ENCODE measurements around the gene SLC46A3. TPM values are rescaled to one million over a fixed set of nuclear protein-coding genes. Genes with fewer than 3 reads are reported as not detected.

The SLC46A3 gene
- total RNA-seq, 6 experiments from 2014 or later: 2.2 to 4.3 (median 2.8) TPM

DNA sequence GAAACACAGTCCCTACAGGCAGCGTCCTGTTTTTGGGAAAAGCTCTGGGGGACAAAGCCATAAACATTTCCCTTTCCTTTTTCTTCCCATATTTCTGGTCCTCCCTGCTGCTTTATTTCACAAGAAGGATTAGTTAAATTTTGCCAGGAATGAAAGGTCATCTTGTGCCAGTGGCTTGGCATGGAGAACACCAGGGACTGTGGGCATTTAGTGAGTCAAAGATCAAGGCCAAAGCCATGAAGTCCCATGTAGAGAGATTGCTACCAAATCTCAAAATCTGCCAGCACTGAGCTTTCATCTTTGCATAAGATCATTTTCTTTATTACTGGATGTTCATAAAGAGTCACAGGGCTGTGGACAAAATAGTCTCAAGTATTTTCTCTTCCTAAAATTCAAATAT is 29.1 kb upstream of the SLC46A3 start:
- Mint-ChIP-seq H3K4me3 (no peak overlapping the region), H3K27me3 (ENCODE audit: insufficient read depth) (peaks cover 2% of the 10 kb centered on the region; the same call in 1 of the 2 replicates), H3K9me3 (no peaks in the 10 kb centered on the region), H3K4me1 (ENCODE audit: low read depth) (peaks cover 48% of the 10 kb centered on the region), H3K36me3 (ENCODE audit: low read depth) (0 out of 2 replicates have a peak, but pooled peaks cover 9% of the 10 kb centered on the region), H3K27ac (no peak overlapping the region)
- TF ChIP-seq, protein P1, sequence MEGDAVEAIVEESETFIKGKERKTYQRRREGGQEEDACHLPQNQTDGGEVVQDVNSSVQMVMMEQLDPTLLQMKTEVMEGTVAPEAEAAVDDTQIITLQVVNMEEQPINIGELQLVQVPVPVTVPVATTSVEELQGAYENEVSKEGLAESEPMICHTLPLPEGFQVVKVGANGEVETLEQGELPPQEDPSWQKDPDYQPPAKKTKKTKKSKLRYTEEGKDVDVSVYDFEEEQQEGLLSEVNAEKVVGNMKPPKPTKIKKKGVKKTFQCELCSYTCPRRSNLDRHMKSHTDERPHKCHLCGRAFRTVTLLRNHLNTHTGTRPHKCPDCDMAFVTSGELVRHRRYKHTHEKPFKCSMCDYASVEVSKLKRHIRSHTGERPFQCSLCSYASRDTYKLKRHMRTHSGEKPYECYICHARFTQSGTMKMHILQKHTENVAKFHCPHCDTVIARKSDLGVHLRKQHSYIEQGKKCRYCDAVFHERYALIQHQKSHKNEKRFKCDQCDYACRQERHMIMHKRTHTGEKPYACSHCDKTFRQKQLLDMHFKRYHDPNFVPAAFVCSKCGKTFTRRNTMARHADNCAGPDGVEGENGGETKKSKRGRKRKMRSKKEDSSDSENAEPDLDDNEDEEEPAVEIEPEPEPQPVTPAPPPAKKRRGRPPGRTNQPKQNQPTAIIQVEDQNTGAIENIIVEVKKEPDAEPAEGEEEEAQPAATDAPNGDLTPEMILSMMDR (IDR thresholded peaks at IDR 0.05): no peak
- no peak for DNase-seq

DNA sequence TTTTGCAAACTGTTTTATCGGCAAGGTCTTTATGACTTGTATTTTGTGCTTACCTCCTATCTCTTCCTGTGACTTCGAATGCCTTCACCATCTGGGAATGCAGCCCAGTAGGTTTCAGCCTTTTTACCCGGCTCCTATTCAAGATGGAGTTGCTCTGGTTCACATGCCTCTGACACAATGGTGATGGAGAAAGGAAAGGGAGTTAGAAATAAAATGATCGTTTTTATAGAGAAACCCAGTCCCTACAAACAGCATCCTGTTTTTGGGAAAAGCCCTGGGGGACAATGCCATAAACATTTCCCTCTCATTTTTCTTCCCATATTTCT is 27.5 kb upstream of the SLC46A3 start:
- no peak for DNase-seq
- Mint-ChIP-seq H3K27me3 (ENCODE audit: insufficient read depth) (peaks cover 3% of the 10 kb centered on the region; the same call in 1 of the 2 replicates), H3K36me3 (ENCODE audit: low read depth) (0 out of 2 replicates have a peak, but pooled peaks cover 9% of the 10 kb centered on the region), H3K9me3 (no peaks in the 10 kb centered on the region), H3K27ac (no peak overlapping the region), H3K4me1 (ENCODE audit: low read depth) (peaks cover 49% of the 10 kb centered on the region), H3K4me3 (no peak overlapping the region)
- TF ChIP-seq, protein P1 (IDR thresholded peaks at IDR 0.05): no peak

DNA sequence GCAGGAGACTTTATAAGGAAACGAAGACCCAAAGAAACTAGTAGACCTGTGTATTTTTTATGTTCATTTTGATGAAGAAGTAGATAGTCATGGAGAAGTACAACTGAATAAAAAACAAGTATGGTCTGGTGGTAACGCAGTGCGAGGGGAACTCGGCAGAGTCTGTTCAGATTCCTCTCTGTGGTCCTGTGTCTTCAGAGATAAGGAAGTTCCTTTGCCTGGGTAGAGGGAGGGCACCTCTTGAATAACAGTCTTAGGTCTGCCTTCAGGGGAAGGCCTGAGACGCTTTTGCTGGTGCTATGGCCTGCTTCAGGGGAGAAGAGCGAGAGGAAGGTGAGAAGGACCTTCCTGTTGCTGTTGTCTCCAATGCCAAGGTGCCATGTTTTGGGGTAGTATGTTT is 25.9 kb upstream of the SLC46A3 start:
- DNase-seq: no peak
- TF ChIP-seq, protein P1 (IDR thresholded peaks at IDR 0.05): no peak
- H3K27ac Mint-ChIP-seq: peak overlapping the region; percentile 59
- H3K36me3 Mint-ChIP-seq (ENCODE audit: low read depth): 0 out of 2 replicates have a peak, but pooled peaks cover 7% of the 10 kb centered on the region
- peaks cover 40% of the 10 kb centered on the region for H3K4me1 Mint-ChIP-seq (ENCODE audit: low read depth)
- no peak overlapping the region for H3K4me3 Mint-ChIP-seq
- no peaks in the 10 kb centered on the region for H3K9me3 Mint-ChIP-seq
- peaks cover 3% of the 10 kb centered on the region; the same call in 1 of the 2 replicates for H3K27me3 Mint-ChIP-seq (ENCODE audit: insufficient read depth)

DNA sequence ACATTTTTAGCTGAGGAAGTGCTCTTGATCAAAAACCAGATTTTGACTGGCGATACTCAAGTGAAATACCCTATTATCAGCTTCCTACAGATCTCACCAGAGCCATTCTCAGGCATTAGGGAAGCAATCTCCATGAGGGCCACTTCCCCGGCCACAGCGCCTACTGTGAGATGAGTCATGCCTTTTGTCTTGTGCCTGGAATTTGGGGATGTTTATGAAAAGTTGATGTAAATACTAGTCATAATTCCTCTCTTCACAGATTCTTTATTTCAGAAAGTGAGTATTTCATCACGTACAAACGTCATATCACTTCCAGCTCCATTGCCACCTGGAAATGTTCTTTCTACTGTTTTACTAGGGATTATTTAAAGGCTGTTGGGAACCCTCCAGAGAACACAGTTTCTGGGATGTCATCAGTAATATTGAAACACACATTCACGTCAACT is 25.3 kb upstream of the SLC46A3 start:
- H3K27ac Mint-ChIP-seq: peak overlapping the region; percentile 59
- H3K4me3 Mint-ChIP-seq: no peak overlapping the region
- TF ChIP-seq, protein P1 (IDR thresholded peaks at IDR 0.05): no peak
- H3K9me3 Mint-ChIP-seq: no peaks in the 10 kb centered on the region
- peaks cover 36% of the 10 kb centered on the region for H3K4me1 Mint-ChIP-seq (ENCODE audit: low read depth)
- H3K27me3 Mint-ChIP-seq (ENCODE audit: insufficient read depth): peaks cover 3% of the 10 kb centered on the region; the same call in 1 of the 2 replicates
- DNase-seq: peak; percentile 42
- 0 out of 2 replicates have a peak, but pooled peaks cover 2% of the 10 kb centered on the region for H3K36me3 Mint-ChIP-seq (ENCODE audit: low read depth)

DNA sequence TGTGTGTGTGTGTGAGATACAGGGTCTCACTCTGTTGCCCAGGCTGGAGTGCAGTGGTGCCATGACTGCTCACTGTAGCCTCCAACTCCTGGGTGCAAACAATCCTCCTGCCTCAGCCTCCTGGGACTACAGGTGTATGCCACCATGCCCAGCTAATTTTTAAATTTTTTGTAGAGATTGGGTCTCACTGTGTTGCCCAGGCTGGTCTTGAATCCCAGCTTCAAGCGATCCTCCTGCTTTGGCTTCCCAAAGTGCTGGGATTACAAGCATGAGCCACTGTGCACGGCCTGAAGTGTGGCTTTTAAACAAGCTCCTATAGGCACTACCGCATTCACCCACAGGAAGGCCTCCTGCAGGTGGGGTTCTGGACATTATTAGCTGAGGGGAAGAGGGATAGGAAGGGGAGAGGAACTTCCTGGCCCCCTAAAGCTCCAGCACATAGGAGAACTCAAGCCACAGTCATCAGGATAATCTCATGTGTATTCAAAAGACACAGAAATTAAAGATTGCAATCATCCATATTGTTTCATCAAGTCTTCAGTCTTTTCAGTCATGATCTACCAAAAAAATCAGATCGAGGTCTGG is 24.8 kb upstream of the SLC46A3 start:
- TF ChIP-seq, protein P1 (IDR thresholded peaks at IDR 0.05): peak; percentile 14; the same call in 1 of the 2 replicates
- peaks cover 36% of the 10 kb centered on the region for H3K4me1 Mint-ChIP-seq (ENCODE audit: low read depth)
- DNase-seq: no peak
- H3K27me3 Mint-ChIP-seq (ENCODE audit: insufficient read depth): peaks cover 3% of the 10 kb centered on the region; the same call in 1 of the 2 replicates
- H3K27ac Mint-ChIP-seq: peak overlapping the region; percentile 59
- no peaks in the 10 kb centered on the region for H3K36me3 Mint-ChIP-seq (ENCODE audit: low read depth)
- H3K9me3 Mint-ChIP-seq: no peaks in the 10 kb centered on the region
- no peak overlapping the region for H3K4me3 Mint-ChIP-seq

All from HFFc6 (cell line).